Astrocyte (in vitro differentiated cells and primary cell): ENCODE measurements around the gene SARNP.

Experiments
- EZH2 ChIP-seq: IDR thresholded peaks from 2 replicates; pipeline ENCODE4 v1.6.1; 2012; ENCODE audit warnings: mild to moderate bottlenecking, low read length, inconsistent platforms; ENCODE audit not compliant: insufficient read depth
- TF ChIP-seq, protein P1 (sequence below): IDR thresholded peaks from 2 replicates; pipeline ENCODE4 v1.5.1; 2011; ENCODE audit warnings: low read depth, mild to moderate bottlenecking, inconsistent platforms, low read length, moderate library complexity; ENCODE audit not compliant: insufficient read depth

- TF ChIP-seq, protein P1, sequence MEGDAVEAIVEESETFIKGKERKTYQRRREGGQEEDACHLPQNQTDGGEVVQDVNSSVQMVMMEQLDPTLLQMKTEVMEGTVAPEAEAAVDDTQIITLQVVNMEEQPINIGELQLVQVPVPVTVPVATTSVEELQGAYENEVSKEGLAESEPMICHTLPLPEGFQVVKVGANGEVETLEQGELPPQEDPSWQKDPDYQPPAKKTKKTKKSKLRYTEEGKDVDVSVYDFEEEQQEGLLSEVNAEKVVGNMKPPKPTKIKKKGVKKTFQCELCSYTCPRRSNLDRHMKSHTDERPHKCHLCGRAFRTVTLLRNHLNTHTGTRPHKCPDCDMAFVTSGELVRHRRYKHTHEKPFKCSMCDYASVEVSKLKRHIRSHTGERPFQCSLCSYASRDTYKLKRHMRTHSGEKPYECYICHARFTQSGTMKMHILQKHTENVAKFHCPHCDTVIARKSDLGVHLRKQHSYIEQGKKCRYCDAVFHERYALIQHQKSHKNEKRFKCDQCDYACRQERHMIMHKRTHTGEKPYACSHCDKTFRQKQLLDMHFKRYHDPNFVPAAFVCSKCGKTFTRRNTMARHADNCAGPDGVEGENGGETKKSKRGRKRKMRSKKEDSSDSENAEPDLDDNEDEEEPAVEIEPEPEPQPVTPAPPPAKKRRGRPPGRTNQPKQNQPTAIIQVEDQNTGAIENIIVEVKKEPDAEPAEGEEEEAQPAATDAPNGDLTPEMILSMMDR: no peak
- no peak for TF ChIP-seq EZH2
These were observed 93.9 kb downstream of the SARNP start for GRCh38 chr12:55723516-55724225.
